OCI-LY3 (cell line): ENCODE data around the gene BOD1.

Experiments
- H2AFZ ChIP-seq: fragments of 200-600, 300-600 bp; shearing (Covaris generic); 2 replicates; pipeline ENCODE4 v1.6.0; 2014; ENCODE audit warnings: antibody characterized with exemption, low read depth, low read length
- H3K27ac ChIP-seq: fragments of 200-600, 300-600 bp; sonication (generic); 2 replicates; pipeline ENCODE4 v1.5.1; 2014; ENCODE audit warnings: mild to moderate bottlenecking, low read length, moderate library complexity, mixed read lengths
- H3K27me3 ChIP-seq: fragments of 200-600, 300-600 bp; sonication (generic); 2 replicates; pipeline ENCODE4 v1.6.1; 2014; ENCODE audit warnings: low read depth, low read length, mixed read lengths
- H3K36me3 ChIP-seq: fragments of 200-600, 300-600 bp; sonication (generic); replicated peaks from 2 replicates; pipeline ENCODE3; 2014; ENCODE audit warnings: low read depth, low read length, mixed read lengths
- H3K4me1 ChIP-seq: fragments of 300-600, 200-600 bp; sonication (generic); 2 replicates; pipeline ENCODE4 v1.6.1; 2014; ENCODE audit warnings: low read length, mixed read lengths
- H3K4me2 ChIP-seq: fragments of 200-600, 300-600 bp; sonication (generic); 2 replicates; pipeline ENCODE4 v1.6.1; 2014; ENCODE audit warnings: low read length, mixed read lengths
- H3K4me3 ChIP-seq: fragments of 300-600, 200-600 bp; sonication (generic); 2 replicates; pipeline ENCODE4 v1.5.1; 2014; ENCODE audit warnings: antibody characterized with exemption, mild to moderate bottlenecking, low read length, moderate library complexity
- H3K79me2 ChIP-seq: fragments of 300-600, 200-600 bp; shearing (Covaris generic); 2 replicates; pipeline ENCODE4 v1.6.1; 2014; ENCODE audit warnings: mild to moderate bottlenecking, low read length, mixed read lengths
- H3K9ac ChIP-seq: fragments of 300-600, 200-600 bp; shearing (Covaris generic); 2 replicates; pipeline ENCODE4 v1.6.0; 2014; ENCODE audit warnings: mild to moderate bottlenecking, low read length, moderate library complexity
- H3K9me3 ChIP-seq: fragments of 200-600, 300-600 bp; shearing (Covaris generic); 2 replicates; pipeline ENCODE4 v1.6.1; 2014; ENCODE audit warnings: low read length, mixed read lengths; ENCODE audit not compliant: insufficient read depth
- H4K20me1 ChIP-seq: fragments of 200-600, 300-600 bp; sonication (generic); 2 replicates; pipeline ENCODE4 v1.6.1; 2016; ENCODE audit warnings: low read length, mixed read lengths; ENCODE audit not compliant: insufficient read depth
- CTCF ChIP-seq: fragments of 200-600, 300-600 bp; sonication (generic); IDR thresholded peaks from 2 replicates; pipeline ENCODE4 v1.5.1; 2014; ENCODE audit warnings: antibody characterized with exemption, low read length, low read depth
- EZH2phosphoT487 ChIP-seq: fragments of 200-600 bp; shearing (Covaris generic); IDR thresholded peaks from 2 replicates; pipeline ENCODE4 v1.6.1; 2018; ENCODE audit warnings: antibody characterized with exemption, mixed run types, low read depth

BOD1 gene

GRCh38 chr5:173568703-173569102 lies 47.7 kb downstream of the BOD1 start:
- no peaks in the 10 kb centered on the region for H3K79me2 ChIP-seq
- H2AFZ ChIP-seq = no peak overlapping the region
- peaks cover 34% of the 10 kb centered on the region; the same call in 1 of the 2 replicates for H3K27me3 ChIP-seq
- H3K9ac ChIP-seq = no peak overlapping the region
- H3K4me2 ChIP-seq = no peak overlapping the region
- H3K27ac ChIP-seq = no peak overlapping the region
- no peaks in the 10 kb centered on the region for H3K36me3 ChIP-seq
- no peaks in the 10 kb centered on the region for H4K20me1 ChIP-seq
- H3K4me1 ChIP-seq = peaks cover 4% of the 10 kb centered on the region
- TF ChIP-seq EZH2phosphoT487 (no peak), CTCF (no peak)
- H3K4me3 ChIP-seq = no peak overlapping the region
- no peaks in the 10 kb centered on the region for H3K9me3 ChIP-seq

GRCh38 chr5:173568128-173568527 lies 48.3 kb downstream of the BOD1 start:
- Histone ChIP-seq H3K4me2 (no peak overlapping the region), H3K4me1 (peaks cover 4% of the 10 kb centered on the region), H3K9ac (no peak overlapping the region), H4K20me1 (no peaks in the 10 kb centered on the region), H3K27ac (no peak overlapping the region), H3K4me3 (no peak overlapping the region), H3K27me3 (peaks cover 40% of the 10 kb centered on the region; the same call in 1 of the 2 replicates), H3K36me3 (no peaks in the 10 kb centered on the region), H3K9me3 (no peaks in the 10 kb centered on the region), H3K79me2 (no peaks in the 10 kb centered on the region), H2AFZ (no peak overlapping the region)
- no peak for TF ChIP-seq CTCF
- no peak for TF ChIP-seq EZH2phosphoT487

GRCh38 chr5:173567548-173567947 lies 48.9 kb downstream of the BOD1 start:
- Histone ChIP-seq H3K9ac (no peak overlapping the region), H3K36me3 (no peaks in the 10 kb centered on the region), H4K20me1 (no peaks in the 10 kb centered on the region), H3K27ac (no peak overlapping the region), H2AFZ (no peak overlapping the region), H3K79me2 (no peaks in the 10 kb centered on the region), H3K4me2 (no peak overlapping the region), H3K9me3 (no peaks in the 10 kb centered on the region), H3K27me3 (peaks cover 45% of the 10 kb centered on the region; the same call in 1 of the 2 replicates), H3K4me3 (no peak overlapping the region), H3K4me1 (no peaks in the 10 kb centered on the region; the same call in 1 of the 2 replicates)
- no peak for TF ChIP-seq EZH2phosphoT487
- no peak for TF ChIP-seq CTCF

GRCh38 chr5:173565491-173566072 lies 50.9 kb downstream of the BOD1 start:
- Histone ChIP-seq H2AFZ (no peak overlapping the region), H3K9me3 (no peaks in the 10 kb centered on the region), H3K4me2 (no peak overlapping the region), H4K20me1 (no peaks in the 10 kb centered on the region), H3K27me3 (peaks cover 51% of the 10 kb centered on the region; the same call in 1 of the 2 replicates), H3K27ac (no peak overlapping the region), H3K36me3 (no peaks in the 10 kb centered on the region), H3K79me2 (no peaks in the 10 kb centered on the region), H3K4me3 (no peak overlapping the region), H3K9ac (no peak overlapping the region), H3K4me1 (no peaks in the 10 kb centered on the region)
- TF ChIP-seq CTCF (no peak), EZH2phosphoT487 (no peak)
